NCI-H82 treated with DMSO at 0.1 percent for 48 hours (cell line): ENCODE data around the gene HHIPL1.

ENCODE experiments used
- DNase-seq: peaks from one replicate; lab custom pipeline; 2025; ENCODE audit not compliant: unreplicated experiment; lab: John Stamatoyannopoulos, UW

Gene HHIPL1

GRCh38 chr14:99674064-99674650 is 29.2 kb downstream of the HHIPL1 start:
- no peak for DNase-seq

DNA sequence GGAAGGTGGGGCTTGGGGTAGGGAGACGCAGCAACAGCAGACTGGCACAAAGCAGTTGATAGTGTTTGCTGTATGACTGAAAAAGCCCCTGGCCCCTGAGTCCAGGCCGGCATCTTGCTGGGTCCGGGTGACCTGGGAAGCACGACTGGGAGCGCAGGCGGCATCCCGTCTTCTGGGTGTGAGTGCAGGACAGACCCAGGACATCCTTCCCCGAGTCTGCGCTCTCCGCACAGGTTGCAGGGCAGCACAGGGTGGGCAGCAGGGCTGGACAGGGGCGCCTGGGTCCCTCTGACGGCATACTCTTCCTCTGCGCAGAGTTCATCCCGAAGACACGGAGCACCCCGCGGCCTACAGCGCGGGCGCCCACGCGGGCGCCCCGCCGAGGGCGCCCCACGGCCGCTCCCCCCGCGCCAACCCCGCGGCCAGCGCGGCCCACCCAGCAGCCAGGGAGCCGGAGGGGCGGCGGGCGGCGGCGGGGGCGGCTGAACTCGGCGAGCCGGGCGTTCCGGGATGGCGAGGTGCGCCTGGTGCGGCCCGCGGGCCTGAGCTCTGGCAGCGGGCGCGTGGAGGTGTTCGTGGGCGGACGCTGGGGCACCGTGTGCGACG is 29.9 kb downstream of the HHIPL1 start:
- DNase-seq: no peak

DNA sequence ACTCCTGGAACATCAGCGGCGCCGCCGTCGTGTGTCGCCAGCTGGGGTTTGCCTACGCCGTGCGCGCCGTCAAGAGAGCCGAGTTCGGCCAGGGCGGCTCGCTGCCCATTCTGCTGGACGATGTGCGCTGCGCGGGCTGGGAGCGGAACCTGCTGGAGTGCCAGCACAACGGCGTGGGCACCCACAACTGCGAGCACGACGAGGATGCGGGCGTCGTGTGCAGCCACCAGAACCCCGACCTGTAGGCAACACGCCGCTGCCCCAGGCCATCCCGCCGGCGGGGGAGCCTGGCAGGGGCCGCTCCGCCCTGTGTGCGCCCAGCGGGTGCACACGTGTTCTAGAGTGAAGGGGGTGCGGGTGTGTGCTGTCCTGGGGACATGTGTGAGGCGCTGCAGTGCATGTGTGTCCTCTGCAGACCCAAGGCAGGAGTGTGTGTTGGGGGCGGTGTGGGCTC is 30.5 kb downstream of the HHIPL1 start:
- DNase-seq: no peak

GRCh38 chr14:99675951-99676350 is 31.0 kb downstream of the HHIPL1 start:
- DNase-seq: no peak

DNA sequence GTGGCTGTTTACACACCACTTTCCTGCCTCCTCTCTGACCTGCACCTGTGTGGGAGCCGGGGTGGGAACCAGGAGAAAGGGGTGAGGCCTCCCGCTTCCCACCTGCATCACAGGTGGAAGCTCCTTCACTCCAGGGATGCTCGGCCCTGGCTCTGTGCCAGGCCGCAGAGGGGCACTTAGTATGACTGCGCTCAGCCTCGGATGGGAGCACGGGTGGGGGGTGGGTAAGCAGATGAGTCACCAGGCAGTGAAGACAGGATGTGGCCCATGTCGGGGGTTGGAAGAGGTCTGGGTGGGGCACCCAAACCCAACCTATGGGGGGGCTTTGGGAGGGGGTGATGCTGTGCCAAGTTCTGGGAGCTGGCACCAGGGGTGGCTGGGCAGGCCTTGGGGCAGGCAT is 31.7 kb downstream of the HHIPL1 start:
- no peak for DNase-seq

DNA sequence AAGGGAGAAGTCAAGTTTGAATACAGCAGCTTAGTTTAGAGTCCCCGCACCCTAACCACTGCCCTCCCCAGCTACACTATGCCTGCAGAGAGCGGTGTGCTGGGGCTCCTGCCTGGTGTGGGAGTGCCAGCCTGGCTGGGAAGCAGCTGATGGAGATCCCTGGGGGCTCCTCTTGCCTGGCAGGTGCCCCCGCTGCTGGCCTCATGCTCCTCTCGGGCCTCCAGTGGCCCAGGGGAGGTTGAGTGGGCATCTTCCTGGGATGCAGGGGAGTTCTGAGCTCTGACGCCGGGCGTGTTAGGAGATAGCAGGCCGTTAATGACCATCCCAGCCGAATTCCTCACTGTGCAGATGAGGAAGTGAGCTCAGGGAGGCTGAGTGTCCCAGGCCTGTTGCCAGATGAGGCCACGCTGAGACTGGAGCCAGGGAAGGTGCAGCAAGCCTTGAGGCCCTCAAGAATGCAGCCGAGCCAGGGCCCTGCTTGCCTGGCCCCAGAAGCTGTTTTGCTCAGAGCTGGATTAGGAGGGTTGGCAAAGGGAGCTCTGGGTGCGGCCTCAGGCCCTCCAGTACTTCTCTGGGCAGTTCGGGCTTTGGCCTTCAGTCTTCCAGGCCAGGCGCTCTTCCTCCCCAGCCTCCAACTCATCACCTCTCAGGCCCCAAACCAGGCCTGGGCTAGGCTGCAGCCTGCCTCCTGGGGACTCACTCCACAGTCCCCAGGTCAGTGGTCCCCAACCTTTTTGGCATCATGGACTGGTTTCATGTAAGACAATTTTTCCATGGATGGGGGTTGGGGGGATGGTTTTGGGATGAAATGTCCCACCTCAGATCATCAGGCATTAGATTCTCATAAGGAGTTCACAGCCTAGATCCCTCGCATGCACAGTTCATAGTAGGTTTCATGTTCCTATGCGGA is 32.6 kb downstream of the HHIPL1 start:
- no peak for DNase-seq

DNA sequence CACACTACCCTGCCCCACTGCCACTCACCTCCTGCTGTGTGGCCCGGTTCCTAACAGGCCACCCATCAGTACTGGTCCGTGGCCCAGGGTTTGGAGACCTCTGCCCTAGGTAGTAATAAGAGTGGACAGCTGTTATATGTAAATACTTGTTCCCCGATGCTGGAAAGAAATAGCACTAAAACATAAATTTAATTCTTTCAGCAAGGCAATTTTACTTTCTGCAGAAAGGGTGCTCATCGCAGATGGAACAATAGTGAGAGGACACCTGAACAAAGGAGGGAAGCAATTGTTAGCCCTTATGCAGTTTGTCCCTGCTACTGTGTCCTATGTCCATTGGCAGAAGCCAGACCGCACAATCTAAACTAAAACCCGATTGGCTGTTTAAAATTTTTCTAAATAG is 33.3 kb downstream of the HHIPL1 start:
- DNase-seq: no peak

GRCh38 chr14:99679111-99679510 is 34.2 kb downstream of the HHIPL1 start:
- no peak for DNase-seq

DNA sequence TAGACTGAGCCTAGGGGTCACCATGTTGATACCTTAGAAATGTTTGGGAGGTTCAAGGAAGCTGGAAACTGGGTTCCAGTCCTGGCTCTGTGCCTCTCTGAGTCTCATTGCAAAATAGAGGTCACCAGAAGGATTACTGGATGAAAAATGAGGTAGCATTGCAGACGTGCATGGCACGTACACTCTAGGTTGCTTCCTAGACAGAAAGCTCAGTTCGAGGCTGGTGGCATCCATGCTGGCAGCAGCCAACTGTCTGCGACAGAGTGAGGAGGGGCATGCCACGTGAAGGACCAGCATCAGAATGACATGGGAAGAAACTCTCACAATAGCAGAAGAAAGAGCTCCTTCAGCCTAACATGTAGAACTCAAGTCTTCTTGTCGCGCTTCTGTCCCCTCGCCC is 34.6 kb downstream of the HHIPL1 start:
- DNase-seq: no peak

- DNase-seq: no peak
Measured at GRCh38 chr14:99679996-99680395, 35.1 kb downstream of the HHIPL1 start.

- DNase-seq: no peak
Measured at GRCh38 chr14:99681101-99681831, 36.3 kb downstream of the HHIPL1 start.

DNA sequence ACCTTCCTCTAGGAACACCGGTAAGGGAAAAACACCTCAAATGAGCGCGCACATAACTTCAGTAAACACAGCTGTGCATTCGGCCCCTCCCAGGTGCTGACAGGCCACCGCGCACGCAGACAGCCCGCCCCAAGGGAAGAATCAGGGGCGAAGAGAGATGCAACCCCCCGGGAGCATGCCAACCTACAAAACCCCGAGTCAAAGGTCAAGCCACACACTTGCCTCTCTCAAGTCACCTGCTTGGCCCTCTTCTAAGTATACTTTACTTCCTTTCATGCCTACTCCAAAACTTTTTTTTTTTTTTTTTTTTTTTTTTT is 36.9 kb downstream of the HHIPL1 start:
- no peak for DNase-seq

DNA sequence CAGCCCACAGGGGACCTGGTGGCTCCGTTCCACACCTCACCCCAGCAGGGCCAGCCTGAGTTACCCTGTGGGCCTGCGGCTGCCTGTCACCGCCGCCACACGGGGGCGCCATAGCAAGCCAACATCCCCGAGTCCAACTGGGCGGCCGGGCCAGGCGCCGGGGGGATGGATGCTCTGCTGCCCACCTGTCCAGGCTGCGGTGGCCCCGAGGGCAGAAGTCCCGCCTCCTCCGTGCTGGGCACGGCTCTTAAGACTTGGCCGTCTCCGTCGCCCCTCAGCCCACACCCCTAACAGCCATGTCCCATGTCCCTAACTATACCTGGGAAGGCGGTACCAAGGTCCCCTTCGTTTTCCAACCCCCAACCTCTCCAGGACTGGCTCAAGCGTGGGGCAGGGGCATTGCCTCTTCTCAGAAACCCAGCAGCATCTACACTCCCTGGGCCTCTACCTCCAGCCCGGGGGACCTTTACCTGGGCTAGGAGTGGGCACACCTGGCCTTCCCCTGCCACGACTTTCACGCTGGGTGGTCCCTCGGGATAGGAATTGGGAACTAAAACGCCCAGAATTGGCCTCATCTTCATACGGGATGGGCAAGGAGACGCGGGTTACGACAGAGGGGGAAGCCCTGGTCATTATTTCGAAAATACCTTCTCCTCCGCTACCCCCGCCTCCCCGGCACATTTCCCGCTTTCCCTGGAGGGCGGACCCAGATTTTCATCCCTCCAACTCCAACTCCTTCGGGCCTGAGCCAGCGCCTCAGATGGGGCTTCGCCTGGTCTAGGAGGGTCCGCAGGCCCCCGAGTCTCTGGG is 38.1 kb downstream of the HHIPL1 start:
- DNase-seq: no peak

- peak; percentile 94 for DNase-seq
Measured at GRCh38 chr14:99683619-99684409, 38.9 kb downstream of the HHIPL1 start, which contains the start of gene CYP46A1. Gene CYP46A1, plus strand, starts transcription at chr14:99684298. Its CDS starts 120 bp downstream, at chr14:99684418.

DNA sequence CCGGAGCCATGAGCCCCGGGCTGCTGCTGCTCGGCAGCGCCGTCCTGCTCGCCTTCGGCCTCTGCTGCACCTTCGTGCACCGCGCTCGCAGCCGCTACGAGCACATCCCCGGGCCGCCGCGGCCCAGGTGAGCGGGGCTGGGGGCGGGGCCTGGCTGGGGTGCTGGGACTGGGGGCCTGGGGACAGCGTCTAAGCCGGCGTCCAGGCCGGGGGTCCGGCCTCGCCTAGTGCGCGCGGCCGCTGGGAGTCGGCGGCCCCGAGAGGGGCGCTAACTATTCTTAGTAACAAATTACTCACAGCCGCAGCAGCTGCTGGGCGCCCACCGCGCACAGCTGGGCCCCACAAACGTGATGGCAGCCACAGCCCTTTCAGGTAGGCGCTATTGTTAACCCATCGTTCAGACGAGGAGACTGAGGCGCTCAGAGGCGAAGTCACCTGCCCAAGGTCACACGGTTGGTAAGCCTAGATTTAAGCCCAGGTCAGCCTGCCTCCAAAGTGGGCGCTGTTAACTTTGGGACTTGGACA is 39.5 kb downstream of the HHIPL1 start:
- DNase-seq: no peak

DNA sequence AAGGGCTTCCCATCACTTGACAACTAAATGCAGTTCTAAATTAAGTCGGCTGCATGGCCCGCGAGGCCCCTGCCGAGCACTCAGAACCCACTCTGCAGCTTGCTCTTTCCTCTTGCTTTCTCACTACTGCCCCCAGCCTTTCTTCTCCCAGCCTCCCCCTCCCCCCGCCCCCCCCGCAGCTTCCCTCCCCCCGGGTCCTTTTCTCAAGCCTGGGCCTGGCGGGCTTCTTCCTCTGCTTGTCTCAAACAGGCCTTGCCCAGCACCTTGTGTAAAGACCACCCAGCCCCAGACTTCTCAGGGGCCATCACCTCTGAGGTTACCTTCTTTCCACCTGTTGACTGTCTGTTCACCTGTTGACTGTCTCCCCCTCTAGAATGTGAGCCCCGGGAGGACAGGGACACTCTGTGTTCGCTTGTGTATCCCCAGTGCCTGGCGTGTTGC is 40.2 kb downstream of the HHIPL1 start:
- DNase-seq: no peak

DNA sequence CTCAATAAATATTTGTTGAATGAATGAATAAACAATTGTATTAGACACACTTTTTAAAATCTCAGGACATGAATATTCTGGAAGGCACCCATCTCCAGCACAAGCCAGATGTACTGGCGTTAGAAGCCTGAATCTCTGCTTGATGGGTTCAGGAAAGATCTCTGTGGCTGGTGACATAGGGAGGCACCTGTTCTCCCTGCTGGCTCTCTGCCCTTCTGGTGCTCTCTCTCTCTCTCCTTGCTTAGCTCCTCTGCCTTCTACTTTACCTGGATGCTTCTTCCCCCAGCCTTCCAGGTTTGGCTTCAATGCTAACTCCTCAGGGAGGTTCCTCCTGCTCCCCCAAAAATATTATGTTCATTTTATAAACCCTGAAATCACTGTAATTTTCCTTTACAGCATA is 40.7 kb downstream of the HHIPL1 start:
- DNase-seq: no peak

DNA sequence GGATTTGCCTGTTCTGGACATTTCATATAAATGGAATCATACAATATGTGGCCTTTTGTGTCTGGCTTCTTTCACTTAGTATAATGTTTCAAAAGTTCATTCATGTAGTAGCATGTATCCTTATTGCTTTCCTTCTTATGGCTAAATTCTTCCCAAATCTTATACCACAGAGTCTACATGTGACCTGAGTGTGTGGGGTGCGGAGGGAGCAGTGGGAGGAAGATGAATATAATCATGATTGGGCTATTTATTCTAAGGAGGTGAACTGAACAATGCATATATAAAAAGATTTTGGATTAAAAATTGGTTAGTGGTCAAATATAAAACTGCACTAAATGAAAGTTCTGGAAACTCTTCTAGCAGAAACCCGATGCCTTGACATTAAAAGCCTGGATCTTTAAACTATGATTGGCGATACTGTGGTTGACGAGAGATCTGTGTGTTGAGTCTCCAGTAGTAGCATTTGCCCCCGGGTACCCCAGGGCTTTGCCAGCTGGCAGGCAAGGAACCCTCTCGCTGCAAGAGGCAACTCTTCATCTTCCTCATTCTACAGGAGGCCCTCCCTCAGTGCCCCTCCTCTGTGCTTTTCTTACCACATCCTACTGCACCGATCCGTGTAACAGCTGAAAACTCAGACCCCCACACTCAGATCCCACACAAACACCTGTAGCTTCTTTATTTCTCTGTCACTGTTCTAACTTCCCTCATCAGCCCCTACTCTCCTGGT is 41.8 kb downstream of the HHIPL1 start:
- no peak for DNase-seq
